Choroid plexus epithelial cell (primary cell): ENCODE results near the gene RASAL1.

ENCODE experiments used
- DNase-seq: peaks from one replicate; pipeline ENCODE4 v3.0.0-alpha.2; 2010; ENCODE audit warnings: low read depth
- H3K4me3 ChIP-seq: 2 replicates; pipeline ENCODE4 v1.5.1; 2011; ENCODE audit warnings: low read depth, mild to moderate bottlenecking, control low read depth, low read length, moderate library complexity
- CTCF ChIP-seq: conservative IDR thresholded peaks from 2 replicates; pipeline ENCODE4 v1.5.1; 2011; ENCODE audit warnings: low read depth, mild to moderate bottlenecking, control low read depth, inconsistent platforms, low read length, moderate library complexity

Gene RASAL1

GRCh38 chr12:113179023-113179422 is 43.5 kb upstream of the RASAL1 start:
- no peak overlapping the region for H3K4me3 ChIP-seq
- TF ChIP-seq CTCF, result no peak
- DNase-seq, result no peak

GRCh38 chr12:113174461-113175384 is 39.2 kb upstream of the RASAL1 start:
- peak; percentile 78 for DNase-seq
- peak; percentile 96 for TF ChIP-seq CTCF
- no peak overlapping the region for H3K4me3 ChIP-seq

- TF ChIP-seq CTCF, result no peak
- no peak for DNase-seq
- H3K4me3 ChIP-seq, result no peak overlapping the region
These were observed 37.6 kb upstream of the RASAL1 start for GRCh38 chr12:113173081-113173698.

- no peak for DNase-seq
- TF ChIP-seq CTCF, result no peak
- H3K4me3 ChIP-seq, result no peak overlapping the region
These were observed 36.6 kb upstream of the RASAL1 start for GRCh38 chr12:113172185-113172584.

GRCh38 chr12:113171543-113171942 is 36.0 kb upstream of the RASAL1 start:
- no peak overlapping the region for H3K4me3 ChIP-seq
- no peak for TF ChIP-seq CTCF
- no peak for DNase-seq

- DNase-seq, result no peak
- no peak for TF ChIP-seq CTCF
- H3K4me3 ChIP-seq, result no peak overlapping the region
These were observed 35.4 kb upstream of the RASAL1 start for GRCh38 chr12:113170926-113171325.

- H3K4me3 ChIP-seq, result no peak overlapping the region
- TF ChIP-seq CTCF, result no peak
- no peak for DNase-seq
These were observed 34.9 kb upstream of the RASAL1 start for GRCh38 chr12:113170457-113170856.
